ENCODE data around the gene KRT2. TPM values are rescaled to one million over a fixed set of nuclear protein-coding genes. Genes with fewer than 3 reads are reported as not detected.

KRT2 gene
- total RNA-seq, 1 experiment from 2014 or later = not detected

DNA sequence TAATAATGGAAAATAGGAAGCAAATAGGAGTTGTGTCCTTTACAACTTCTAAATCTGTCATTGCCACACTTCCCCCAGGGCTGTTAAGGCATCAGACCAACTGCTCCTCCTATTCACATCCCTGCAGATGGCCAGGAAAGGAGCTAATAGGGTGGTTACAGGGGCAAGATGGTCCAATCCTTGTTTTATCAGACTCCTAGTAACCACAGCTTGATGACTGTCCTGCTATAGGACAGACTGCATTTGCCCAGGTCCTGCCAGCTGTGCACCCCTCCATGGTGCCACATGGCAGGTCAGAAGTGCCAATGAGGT lies 10.9 kb upstream of the KRT2 start:
- no peak for DNase-seq

DNA sequence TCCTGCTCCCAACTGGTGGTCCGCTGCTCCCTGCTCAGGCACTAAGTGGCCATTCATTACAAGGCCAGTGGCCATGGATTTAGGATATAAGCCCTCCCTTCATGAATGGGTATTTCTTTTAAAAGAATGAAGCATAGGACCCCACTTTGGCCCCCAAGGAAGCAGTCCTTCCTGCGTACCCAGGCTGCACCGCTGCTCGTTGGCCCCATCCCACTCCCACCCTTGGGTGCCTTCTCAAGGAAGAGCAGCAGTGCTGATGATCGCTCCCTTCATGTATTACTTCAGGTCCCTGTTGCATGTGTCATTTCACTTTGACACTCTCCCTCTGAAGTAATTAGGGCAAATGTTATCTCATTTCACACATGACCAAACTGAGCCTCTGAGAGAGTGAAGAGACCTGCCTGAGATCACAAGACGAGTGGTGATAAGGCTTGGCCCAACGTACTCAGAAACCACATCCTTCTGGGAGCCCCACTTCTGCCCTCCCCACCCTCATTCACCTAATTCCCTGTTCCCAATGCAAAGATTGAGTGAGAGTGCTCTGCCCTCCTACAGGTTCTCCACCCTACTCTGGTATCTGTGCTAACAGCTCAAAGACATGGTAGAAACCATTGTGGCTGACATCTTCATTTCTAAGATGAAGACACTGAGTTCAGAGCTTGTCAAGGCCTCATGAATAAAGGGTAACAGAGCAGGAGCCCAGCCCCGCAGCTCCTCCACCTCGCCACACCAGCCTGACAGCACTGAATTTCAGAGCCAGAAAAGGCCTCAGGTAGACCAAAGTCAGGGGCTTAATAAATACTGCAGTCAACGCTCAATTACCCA lies 10.3 kb upstream of the KRT2 start:
- DNase-seq = no peak
- no peaks in the 10 kb centered on the region for H3K36me3 ChIP-seq
- no peak overlapping the region for H3K27ac ChIP-seq
- no peaks in the 10 kb centered on the region for H3K4me1 ChIP-seq
- no peak overlapping the region for H3K4me3 ChIP-seq
- H3K27me3 ChIP-seq = no peaks in the 10 kb centered on the region
- no peaks in the 10 kb centered on the region for H3K9me3 ChIP-seq (replicated peaks)

More for the DNA sequence above, 10.9 kb upstream of the KRT2 start:
- no peaks in the 10 kb centered on the region for H3K36me3 ChIP-seq
- H3K27me3 ChIP-seq = no peaks in the 10 kb centered on the region
- H3K9me3 ChIP-seq (replicated peaks) = no peaks in the 10 kb centered on the region
- no peak overlapping the region for H3K4me3 ChIP-seq
- no peak overlapping the region for H3K27ac ChIP-seq
- H3K4me1 ChIP-seq = no peaks in the 10 kb centered on the region

DNA sequence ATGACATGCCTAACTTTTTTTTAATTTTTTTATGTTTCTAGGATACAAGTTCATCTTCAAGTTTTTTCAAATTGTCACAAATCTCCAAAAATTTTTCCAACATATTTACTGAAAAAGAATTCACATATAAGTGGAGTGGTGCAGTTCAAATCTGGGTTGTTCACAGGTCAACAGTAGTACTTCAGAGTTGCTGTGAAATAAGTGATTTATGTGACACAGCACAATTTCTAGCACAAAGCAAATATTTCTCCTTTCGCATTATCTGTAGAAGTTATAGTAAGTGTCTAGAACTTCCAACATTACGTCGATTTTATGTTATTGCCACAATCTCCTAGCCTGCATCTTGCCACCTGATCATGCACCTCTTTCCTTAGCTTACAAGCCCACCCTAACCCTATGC lies 9.7 kb upstream of the KRT2 start:
- no peaks in the 10 kb centered on the region for H3K27me3 ChIP-seq
- no peaks in the 10 kb centered on the region for H3K36me3 ChIP-seq
- no peak for DNase-seq
- no peaks in the 10 kb centered on the region for H3K9me3 ChIP-seq (replicated peaks)
- no peak overlapping the region for H3K4me3 ChIP-seq
- H3K4me1 ChIP-seq = no peaks in the 10 kb centered on the region
- H3K27ac ChIP-seq = no peak overlapping the region

- no peaks in the 10 kb centered on the region for H3K27me3 ChIP-seq
- no peak overlapping the region for H3K4me3 ChIP-seq
- no peaks in the 10 kb centered on the region for H3K36me3 ChIP-seq
- H3K9me3 ChIP-seq (replicated peaks) = no peaks in the 10 kb centered on the region
- H3K4me1 ChIP-seq = no peaks in the 10 kb centered on the region
- no peak overlapping the region for H3K27ac ChIP-seq
- no peak for DNase-seq
Observed at GRCh38 chr12:52660934-52661499, 9.0 kb upstream of the KRT2 start.

DNA sequence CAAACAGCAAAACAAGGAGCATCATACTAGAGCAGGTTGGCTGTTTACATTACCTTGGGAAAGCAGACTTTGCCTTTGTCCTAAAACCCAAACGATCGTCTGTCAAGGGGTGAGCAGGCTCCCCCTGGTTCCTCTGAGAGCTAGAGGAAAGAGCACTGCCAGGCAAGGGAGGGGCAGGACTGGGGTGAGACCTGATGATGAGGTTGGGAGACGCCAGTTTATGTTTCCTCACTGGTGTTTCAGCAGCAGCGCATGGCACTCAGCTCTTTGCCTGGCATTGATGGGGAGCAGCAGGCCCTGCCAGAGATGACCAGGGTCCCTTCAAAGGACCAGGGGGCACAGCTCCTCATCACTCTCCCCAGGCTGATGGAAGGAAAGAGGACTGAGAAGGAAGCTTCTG lies 7.9 kb upstream of the KRT2 start:
- no peak overlapping the region for H3K4me3 ChIP-seq
- no peak for DNase-seq
- no peaks in the 10 kb centered on the region for H3K36me3 ChIP-seq
- no peaks in the 10 kb centered on the region for H3K4me1 ChIP-seq
- H3K27me3 ChIP-seq = peaks cover 4% of the 10 kb centered on the region; the same call in 1 of the 2 replicates
- no peak overlapping the region for H3K27ac ChIP-seq
- no peaks in the 10 kb centered on the region for H3K9me3 ChIP-seq (replicated peaks)

GRCh38 chr12:52659395-52659794 lies 7.4 kb upstream of the KRT2 start:
- no peaks in the 10 kb centered on the region for H3K36me3 ChIP-seq
- H3K27ac ChIP-seq = no peak overlapping the region
- H3K4me1 ChIP-seq = no peaks in the 10 kb centered on the region
- peaks cover 4% of the 10 kb centered on the region; the same call in 1 of the 2 replicates for H3K27me3 ChIP-seq
- H3K9me3 ChIP-seq (replicated peaks) = no peaks in the 10 kb centered on the region
- DNase-seq = no peak
- H3K4me3 ChIP-seq = no peak overlapping the region

GRCh38 chr12:52658196-52658595 lies 6.2 kb upstream of the KRT2 start:
- Histone ChIP-seq H3K4me1 (no peaks in the 10 kb centered on the region), H3K36me3 (no peaks in the 10 kb centered on the region), H3K9me3 (replicated peaks) (no peaks in the 10 kb centered on the region), H3K27me3 (peaks cover 4% of the 10 kb centered on the region; the same call in 1 of the 2 replicates), H3K27ac (no peak overlapping the region), H3K4me3 (no peak overlapping the region)
- no peak for DNase-seq

- Histone ChIP-seq H3K4me1 (no peaks in the 10 kb centered on the region), H3K9me3 (replicated peaks) (no peaks in the 10 kb centered on the region), H3K4me3 (no peak overlapping the region), H3K27me3 (peaks cover 4% of the 10 kb centered on the region; the same call in 1 of the 2 replicates), H3K27ac (no peak overlapping the region), H3K36me3 (no peaks in the 10 kb centered on the region)
- DNase-seq = no peak
Observed at GRCh38 chr12:52657250-52657902, 5.4 kb upstream of the KRT2 start.

- Histone ChIP-seq H3K27me3 (peaks cover 4% of the 10 kb centered on the region; the same call in 1 of the 2 replicates), H3K4me1 (no peaks in the 10 kb centered on the region)
- DNase-seq = no peak
Observed at GRCh38 chr12:52656616-52657015, 4.6 kb upstream of the KRT2 start.

DNA sequence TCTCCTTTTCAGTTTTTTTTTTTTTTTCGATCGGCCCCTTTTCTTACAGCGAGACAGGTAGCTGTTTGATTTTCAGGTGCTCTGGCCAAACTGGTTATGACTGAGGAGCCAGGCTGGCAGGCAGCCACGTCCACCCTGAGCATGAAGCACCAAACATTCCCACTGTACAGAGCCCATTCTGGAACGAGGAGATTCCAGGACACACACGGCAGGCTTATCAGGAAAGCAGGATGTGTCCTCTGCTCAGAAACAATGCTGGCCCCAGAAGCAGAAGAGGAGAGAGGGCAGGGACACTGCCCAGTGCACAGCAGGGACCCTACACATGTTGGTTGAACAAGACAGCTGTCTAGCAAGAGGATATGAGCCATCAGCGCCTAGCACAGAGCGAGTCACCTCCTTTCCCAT lies 3.7 kb upstream of the KRT2 start:
- H3K4me1 ChIP-seq = no peaks in the 10 kb centered on the region
- no peak for DNase-seq
- H3K36me3 ChIP-seq = no peaks in the 10 kb centered on the region
- no peak overlapping the region for H3K27ac ChIP-seq
- H3K4me3 ChIP-seq = no peak overlapping the region
- peaks cover 4% of the 10 kb centered on the region; the same call in 1 of the 2 replicates for H3K27me3 ChIP-seq
- no peaks in the 10 kb centered on the region for H3K9me3 ChIP-seq (replicated peaks)

More at GRCh38 chr12:52656616-52657015, 4.6 kb upstream of the KRT2 start:
- Histone ChIP-seq H3K4me3 (no peak overlapping the region), H3K27ac (no peak overlapping the region), H3K36me3 (no peaks in the 10 kb centered on the region), H3K9me3 (replicated peaks) (no peaks in the 10 kb centered on the region)

- Histone ChIP-seq H3K9me3 (replicated peaks) (no peaks in the 10 kb centered on the region), H3K27ac (no peak overlapping the region), H3K27me3 (peaks cover 4% of the 10 kb centered on the region; the same call in 1 of the 2 replicates), H3K4me3 (no peak overlapping the region), H3K4me1 (no peaks in the 10 kb centered on the region), H3K36me3 (no peaks in the 10 kb centered on the region)
- DNase-seq = no peak
Observed at GRCh38 chr12:52655251-52655650, 3.2 kb upstream of the KRT2 start.

DNA sequence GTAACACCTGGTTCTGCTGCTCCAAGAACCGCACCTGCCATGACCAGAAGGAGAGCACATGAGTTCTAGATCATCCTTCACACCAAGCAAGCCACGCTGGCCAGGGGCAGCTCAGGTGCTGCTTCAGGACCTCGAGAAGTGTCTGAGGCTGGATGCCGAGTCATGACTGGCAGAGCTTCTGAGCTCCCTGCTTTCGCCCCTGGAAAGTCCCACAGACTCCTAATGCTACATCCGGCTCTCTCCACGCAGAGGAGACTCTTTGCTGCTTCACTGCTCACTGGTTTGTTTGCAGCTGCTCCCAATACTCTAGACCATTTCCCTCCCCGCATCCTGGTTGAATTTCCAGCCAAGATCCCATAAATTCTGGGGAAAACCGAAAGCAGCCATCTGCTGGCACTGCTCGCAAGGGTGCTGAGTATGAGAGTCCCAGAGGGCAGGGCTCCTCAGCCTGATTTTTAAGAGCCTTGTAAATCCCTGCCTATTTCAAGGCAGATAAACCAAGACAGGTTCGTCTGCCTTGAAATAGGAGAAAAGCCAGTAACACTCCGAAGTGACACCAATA lies 1.4 kb downstream of the KRT2 start:
- no peaks in the 10 kb centered on the region for H3K4me1 ChIP-seq
- H3K27me3 ChIP-seq = peaks cover 11% of the 10 kb centered on the region; the same call in 1 of the 2 replicates
- no peaks in the 10 kb centered on the region for H3K9me3 ChIP-seq (replicated peaks)
- peak in 1 of 2 experiments; percentile 1 for DNase-seq
- H3K36me3 ChIP-seq = no peaks in the 10 kb centered on the region
- no peak overlapping the region for H3K4me3 ChIP-seq
- H3K27ac ChIP-seq = no peak overlapping the region

- Histone ChIP-seq H3K4me3 (no peak overlapping the region), H3K9me3 (replicated peaks) (no peaks in the 10 kb centered on the region), H3K36me3 (no peaks in the 10 kb centered on the region), H3K27ac (no peak overlapping the region), H3K4me1 (no peaks in the 10 kb centered on the region), H3K27me3 (peaks cover 8% of the 10 kb centered on the region; the same call in 1 of the 2 replicates)
- no peak for DNase-seq
Observed at GRCh38 chr12:52649066-52649465, 2.9 kb downstream of the KRT2 start.

- Histone ChIP-seq H3K9me3 (replicated peaks) (no peaks in the 10 kb centered on the region), H3K27ac (no peak overlapping the region), H3K36me3 (no peaks in the 10 kb centered on the region), H3K27me3 (peaks cover 11% of the 10 kb centered on the region; the same call in 1 of the 2 replicates), H3K4me3 (no peak overlapping the region), H3K4me1 (no peaks in the 10 kb centered on the region)
- DNase-seq = no peak
Observed at GRCh38 chr12:52648012-52648550, 3.9 kb downstream of the KRT2 start.

DNA sequence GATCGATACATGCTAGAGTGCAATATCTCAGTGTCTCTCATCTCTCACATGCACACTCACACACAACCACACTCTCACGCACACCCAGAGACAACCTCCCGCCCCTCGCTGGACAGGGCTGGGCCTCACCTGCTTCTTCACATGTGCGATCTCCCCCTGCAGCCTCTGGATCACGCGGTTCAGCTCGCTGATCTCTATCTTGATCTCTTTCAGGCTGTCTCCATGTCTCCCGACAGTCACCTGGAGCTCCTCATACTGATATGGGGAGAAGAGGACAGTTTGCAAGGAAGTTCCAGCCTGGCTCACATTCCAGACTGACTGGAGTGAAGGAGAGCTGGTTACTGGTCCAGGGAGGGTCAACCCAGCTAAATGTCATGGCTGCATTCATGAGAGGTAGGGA lies 4.4 kb downstream of the KRT2 start:
- Histone ChIP-seq H3K27ac (no peak overlapping the region), H3K27me3 (peaks cover 11% of the 10 kb centered on the region; the same call in 1 of the 2 replicates)
- no peak for DNase-seq

More for the DNA sequence above, 4.4 kb downstream of the KRT2 start:
- Histone ChIP-seq H3K36me3 (no peaks in the 10 kb centered on the region), H3K9me3 (replicated peaks) (no peaks in the 10 kb centered on the region), H3K4me3 (no peak overlapping the region), H3K4me1 (no peaks in the 10 kb centered on the region)

All from SJCRH30 (cell line).